HFFc6 (cell line): ENCODE data around the gene ZNF283. TPM values are rescaled to one million over a fixed set of nuclear protein-coding genes. Genes with fewer than 3 reads are reported as not detected.

Experiments used
- DNase-seq: peaks from one replicate; pipeline ENCODE4 v3.0.0-alpha.2; 2018
- H3K27ac Mint-ChIP-seq: 2 replicates; pipeline ENCODE4 v1.8.0; 2020; ENCODE audit warnings: mild to moderate bottlenecking, mixed read lengths
- H3K27me3 Mint-ChIP-seq: 2 replicates; pipeline ENCODE4 v1.8.0; 2021; ENCODE audit warnings: mild to moderate bottlenecking, moderate library complexity, mixed read lengths; ENCODE audit not compliant: insufficient read depth
- H3K36me3 Mint-ChIP-seq: 2 replicates; pipeline ENCODE4 v1.8.0; 2021; ENCODE audit warnings: low read depth, mixed read lengths
- H3K4me1 Mint-ChIP-seq: 2 replicates; pipeline ENCODE4 v1.8.0; 2020; ENCODE audit warnings: low read depth, mixed read lengths
- H3K4me3 Mint-ChIP-seq: 2 replicates; pipeline ENCODE4 v1.8.0; 2020; ENCODE audit warnings: mild to moderate bottlenecking, moderate library complexity, mixed read lengths
- H3K9me3 Mint-ChIP-seq: 2 replicates; pipeline ENCODE4 v1.8.0; 2020; ENCODE audit warnings: mild to moderate bottlenecking, mixed read lengths
- CTCF ChIP-seq: fragments of 200-600 bp; sonication (generic); IDR thresholded peaks from 2 replicates; pipeline ENCODE4 v1.5.0; 2021; ENCODE audit warnings: antibody characterized with exemption, mild to moderate bottlenecking
- total RNA-seq, 6 experiments: library from RNA; stranded (reverse); fragmentation: NEBNext Ultra II Directional; extraction: Animal tissue kit (Norgen Biotek cat#: 25700); gene quantifications; 2 replicates in 1 of 6; 3 replicates in 5 of 6; pipeline ENCODE4 v1.2.3, GENCODE V29; 2021

ZNF283 gene
- total RNA-seq, 6 experiments from 2014 or later = 5.7 to 9.0 (median 7.9) TPM

DNA sequence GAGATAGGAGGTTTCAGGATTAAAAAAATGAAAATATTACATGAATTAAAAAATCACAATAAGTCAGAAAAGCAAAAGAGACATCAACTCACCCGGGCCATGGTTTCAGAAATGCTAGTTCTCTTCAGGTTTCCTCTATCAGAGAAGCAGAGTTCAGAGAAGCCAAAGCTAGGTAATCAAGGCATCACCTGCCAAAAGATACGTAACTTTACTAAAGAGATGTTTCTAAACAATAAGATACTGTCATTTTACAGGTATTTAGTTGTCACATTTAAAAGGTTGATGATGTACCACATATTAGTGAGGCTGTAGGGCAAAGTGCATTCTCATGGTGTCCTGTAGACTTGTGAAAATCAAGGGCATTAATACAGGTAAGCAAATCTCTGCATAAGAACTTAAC, 56.7 kb downstream of the ZNF283 start, which contains the start of gene ZNF404:
Gene ZNF404 (minus strand): TSS at position 101 of the 400 bp plus-strand sequence.
- peaks cover 84% of the 10 kb centered on the region for H3K9me3 Mint-ChIP-seq
- no peak within 1 kb of the TSS for H3K4me3 Mint-ChIP-seq
- H3K27me3 Mint-ChIP-seq = no peaks in the 10 kb centered on the region
- H3K4me1 Mint-ChIP-seq = no peaks in the 10 kb centered on the region
- peaks cover 41% of the 10 kb centered on the region for H3K36me3 Mint-ChIP-seq
- no peak for DNase-seq
- TF ChIP-seq CTCF = no peak
- H3K27ac Mint-ChIP-seq = no peak within 1 kb of the TSS

DNA sequence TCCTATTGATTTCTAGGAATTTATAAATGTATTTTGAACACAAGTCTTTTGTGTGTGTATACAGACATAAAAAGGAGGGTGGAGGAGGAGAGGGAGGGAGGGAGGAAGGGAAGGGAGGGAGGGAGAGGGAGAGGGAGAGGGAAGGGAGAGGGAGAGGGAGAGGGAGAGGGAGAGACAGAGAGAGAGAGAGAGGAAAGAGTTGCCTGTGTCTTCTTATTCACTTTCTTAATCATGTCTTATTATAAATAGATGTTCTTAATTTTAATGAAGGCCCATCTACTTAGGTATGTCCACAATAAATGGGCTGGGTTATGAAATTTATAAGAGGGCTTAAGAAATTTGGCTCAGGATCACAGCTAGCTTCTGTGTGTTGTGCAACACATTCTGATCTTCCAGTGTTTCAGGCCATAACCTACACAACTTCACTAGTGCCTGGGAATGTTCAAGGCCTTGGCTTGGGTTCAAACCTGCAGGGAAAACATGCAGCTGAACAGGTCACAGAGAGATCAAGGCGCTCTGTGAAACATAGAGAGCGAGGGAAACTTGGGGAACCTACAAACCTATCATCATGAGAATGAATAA, 68.7 kb downstream of the ZNF283 start:
- Mint-ChIP-seq H3K36me3 (peaks cover 48% of the 10 kb centered on the region), H3K4me1 (peaks cover 11% of the 10 kb centered on the region), H3K9me3 (peaks cover 21% of the 10 kb centered on the region), H3K4me3 (no peak overlapping the region), H3K27me3 (no peaks in the 10 kb centered on the region), H3K27ac (no peak overlapping the region)
- TF ChIP-seq CTCF = no peak
- no peak for DNase-seq

Other genes starting within 250 kb of the ZNF283 start
- gene IRGQ, start 231.2 kb upstream of the ZNF283 start, total RNA-seq = 10 to 100 TPM; 19.5 to 24.7 (median 21.2) TPM
- gene ZNF576, start 230.7 kb upstream of the ZNF283 start, total RNA-seq = 10 to 100 TPM; 18.1 to 20.8 (median 20.0) TPM
- gene SRRM5, start 215.2 kb upstream of the ZNF283 start, total RNA-seq = under 1 TPM in 5 of 6 experiments, not detected in 1; 0.11 to 0.31 (median 0.21) TPM
- gene ZNF428, start 207.7 kb upstream of the ZNF283 start, total RNA-seq = 10 to 100 TPM; 32.2 to 42.2 (median 37.3) TPM
- gene CADM4, start 187.5 kb upstream of the ZNF283 start, total RNA-seq = 1 to 10 TPM in 2 of 6 experiments, under 1 TPM in 4; 0.43 to 1.3 (median 0.82) TPM
- 100 to 1,000 TPM; 123 to 163 (median 152) TPM for gene PLAUR, start 157.2 kb upstream of the ZNF283 start, total RNA-seq
- gene IRGC, start 111.2 kb upstream of the ZNF283 start, total RNA-seq = not detected
- 10 to 100 TPM; 29.8 to 39.4 (median 32.0) TPM for gene SMG9, start 72.4 kb upstream of the ZNF283 start, total RNA-seq
- 1 to 10 TPM in 2 of 6 experiments, under 1 TPM in 4; 0.53 to 3.1 (median 0.81) TPM for gene KCNN4, start 46.3 kb upstream of the ZNF283 start, total RNA-seq
- under 1 TPM in 5 of 6 experiments, not detected in 1; 0.11 to 0.81 (median 0.34) TPM for gene LYPD5, start 24.9 kb upstream of the ZNF283 start, total RNA-seq
- 1 to 10 TPM; 2.6 to 3.6 (median 3.2) TPM for gene ZNF404, start 56.6 kb downstream of the ZNF283 start, total RNA-seq
- 10 to 100 TPM in 3 of 6 experiments, 1 to 10 TPM in 3; 8.4 to 12.3 (median 10.2) TPM for gene ZNF45, start 108.0 kb downstream of the ZNF283 start, total RNA-seq
- gene ZNF221, start 123.9 kb downstream of the ZNF283 start, total RNA-seq = 1 to 10 TPM; 3.6 to 4.3 (median 4.1) TPM
- gene ZNF155, start 156.9 kb downstream of the ZNF283 start, total RNA-seq = 1 to 10 TPM; 5.7 to 6.7 (median 6.4) TPM
- gene ZNF230, start 175.6 kb downstream of the ZNF283 start, total RNA-seq = 1 to 10 TPM; 1.3 to 2.6 (median 2.0) TPM
- gene ZNF222, start 198.1 kb downstream of the ZNF283 start, total RNA-seq = 1 to 10 TPM; 2.4 to 5.1 (median 3.6) TPM
- gene ZNF223, start 224.7 kb downstream of the ZNF283 start, total RNA-seq = 1 to 10 TPM; 2.3 to 4.1 (median 2.6) TPM
- gene ZNF284, start 244.8 kb downstream of the ZNF283 start, total RNA-seq = 1 to 10 TPM; 1.6 to 2.7 (median 2.4) TPM